Tongue (tissue), 2 donors: ENCODE results near the gene RAB9B. TPM values are rescaled to one million over a fixed set of nuclear protein-coding genes. Genes with fewer than 3 reads are reported as not detected.

Source experiments
- DNase-seq: peaks from one replicate; pipeline ENCODE4 v3.0.0-alpha.2; 2015
- total RNA-seq: library from RNA; depleted of rRNA; stranded (reverse); fragments of >200 nt; gene quantifications from one replicate; pipeline ENCODE4 v1.2.3, GENCODE V29; 2014

The RAB9B gene
- total RNA-seq, 1 donor from 2014 or later = 36.2 TPM

DNA sequence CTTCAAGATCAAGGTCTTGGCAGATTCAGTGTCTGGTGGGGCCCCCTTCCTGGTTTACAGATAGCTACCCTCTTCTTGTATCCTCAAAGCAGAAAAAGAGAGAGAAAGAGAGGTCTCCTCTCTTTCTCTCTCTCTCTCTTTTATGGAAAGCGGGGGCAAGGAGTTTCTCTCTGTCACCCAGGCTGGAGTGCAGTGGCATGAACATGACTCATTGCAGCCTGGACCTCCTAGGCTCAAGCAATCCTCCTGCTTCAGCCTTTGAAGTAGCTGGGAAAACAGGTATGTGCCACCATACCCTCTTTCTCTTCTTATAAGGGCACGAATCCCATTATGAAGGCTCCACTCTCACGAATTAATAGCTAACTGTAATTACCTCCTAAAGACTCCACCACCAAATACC is 20.2 kb downstream of the RAB9B start:
- DNase-seq = no peak

DNA sequence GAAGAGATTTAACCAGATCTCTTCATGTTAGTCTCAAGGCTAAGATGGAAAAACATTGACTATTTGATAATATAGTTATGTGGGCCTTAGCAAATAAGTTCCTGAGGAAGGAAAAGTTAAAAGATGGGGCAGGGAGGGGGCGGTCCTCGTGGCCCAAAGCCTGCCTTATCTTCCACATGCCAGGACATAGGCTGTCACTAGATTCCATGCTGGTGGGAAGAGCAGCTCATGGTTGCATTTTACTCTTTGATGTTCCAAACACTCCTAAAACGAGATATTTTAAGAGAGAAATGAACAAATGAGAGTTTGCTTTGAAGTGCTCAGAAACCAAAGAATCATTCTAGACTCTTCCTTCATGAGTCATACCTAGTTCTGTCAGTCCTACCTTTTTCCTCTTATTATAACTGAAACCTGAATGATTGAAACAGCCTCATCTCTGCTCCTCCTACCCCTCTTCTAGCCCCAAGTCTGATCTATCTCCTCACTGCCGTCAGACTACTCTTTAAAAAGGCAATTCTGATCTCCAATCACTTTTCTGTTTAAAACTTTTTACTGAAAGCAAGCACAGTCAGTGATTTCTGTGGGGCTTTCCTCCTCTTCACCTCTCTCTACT is 25.1 kb downstream of the RAB9B start:
- no peak for DNase-seq

DNA sequence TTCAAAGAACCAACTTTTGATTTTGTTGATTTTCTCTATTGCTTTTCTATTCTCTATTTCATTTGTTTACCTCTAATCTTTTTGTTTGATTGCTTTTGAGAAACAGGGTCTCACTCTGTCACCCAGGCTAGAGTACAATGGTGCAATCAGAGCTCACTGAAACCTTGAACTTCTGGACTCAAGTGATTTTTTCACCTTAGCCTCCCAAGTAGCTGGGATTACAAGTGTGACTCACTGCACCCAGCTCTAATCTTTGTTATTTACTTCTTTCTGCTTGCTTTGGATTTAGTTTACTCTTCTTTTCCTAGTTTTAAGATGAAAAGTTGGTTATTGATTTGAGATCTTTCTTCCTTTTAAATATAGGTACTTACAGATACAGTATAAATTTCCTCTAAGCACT is 26.2 kb downstream of the RAB9B start:
- DNase-seq = no peak

DNA sequence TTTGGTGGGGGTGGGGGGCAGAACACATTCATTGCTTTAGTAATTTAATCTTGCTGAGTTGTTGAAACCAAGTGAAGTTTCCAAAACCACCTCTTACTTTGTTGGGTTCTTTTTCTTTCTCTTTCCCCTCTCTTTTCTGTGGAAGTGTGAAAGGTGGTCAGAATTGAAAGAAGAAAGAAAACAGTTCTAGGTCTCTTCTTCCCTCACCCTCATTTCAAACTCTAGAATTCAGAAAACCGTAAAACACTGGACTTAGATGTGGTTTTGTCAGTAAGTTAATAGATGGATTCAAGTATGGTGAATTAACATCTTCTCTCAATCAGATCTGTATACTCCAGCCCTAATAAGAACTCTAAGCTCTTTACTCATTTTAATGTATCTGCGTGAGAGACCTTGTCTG is 31.7 kb downstream of the RAB9B start:
- no peak for DNase-seq

DNA sequence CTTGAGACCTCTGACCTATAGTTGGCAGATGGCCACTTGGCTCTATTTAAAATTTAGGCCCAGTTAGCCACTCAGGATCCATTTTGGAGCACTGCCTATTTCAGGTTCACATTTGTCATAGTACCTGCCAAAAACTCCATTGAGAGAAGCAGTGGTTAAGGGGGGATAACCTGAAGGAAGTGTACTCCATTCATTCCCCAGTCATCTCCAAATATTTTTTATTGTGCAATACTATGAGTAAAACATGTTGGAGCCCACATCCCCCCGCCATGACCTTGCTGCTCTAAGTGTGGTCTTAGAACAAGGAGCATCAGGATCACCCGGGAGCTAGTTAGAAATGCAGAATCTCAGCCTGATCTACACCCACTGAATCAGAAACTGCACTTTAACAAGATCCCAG is 34.4 kb downstream of the RAB9B start:
- no peak for DNase-seq

DNA sequence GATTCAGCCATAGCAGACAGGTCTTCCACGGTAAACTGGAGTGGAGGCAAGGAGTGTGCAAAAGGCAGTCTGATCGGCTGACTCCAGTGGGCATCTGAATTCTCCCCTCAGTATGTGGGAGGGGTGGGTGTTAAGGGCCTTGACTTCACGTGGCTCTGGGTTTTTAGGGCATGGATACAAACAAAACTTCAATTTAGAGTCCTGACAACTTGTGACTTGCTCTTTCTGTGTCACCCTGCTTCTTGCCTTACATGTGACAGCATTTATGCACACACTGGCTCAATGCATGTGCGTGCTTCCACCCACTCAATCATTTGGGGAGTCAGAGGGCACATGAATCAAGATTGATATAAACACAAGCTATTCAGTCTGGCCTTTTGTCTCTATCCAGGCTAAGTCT is 37.9 kb downstream of the RAB9B start:
- no peak for DNase-seq

DNA sequence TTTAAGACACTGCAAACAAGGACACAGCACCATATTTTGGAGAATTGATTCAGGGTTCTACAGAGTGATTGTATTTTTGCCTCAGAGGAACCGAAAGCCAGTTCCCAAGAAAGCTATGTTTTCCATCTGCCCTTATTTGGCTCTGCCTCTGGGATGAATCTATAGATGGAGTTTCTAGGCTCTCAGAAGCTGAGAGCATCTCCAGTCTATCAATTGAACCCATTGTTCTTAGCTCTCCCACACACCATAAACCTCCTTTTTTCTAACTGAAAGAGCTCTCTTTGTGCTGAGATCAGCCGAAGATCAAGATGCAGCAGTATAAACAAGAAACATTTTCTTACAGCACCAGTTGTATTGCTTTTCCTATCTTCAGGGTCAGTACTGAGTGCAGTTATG is 38.5 kb downstream of the RAB9B start:
- no peak for DNase-seq

DNA sequence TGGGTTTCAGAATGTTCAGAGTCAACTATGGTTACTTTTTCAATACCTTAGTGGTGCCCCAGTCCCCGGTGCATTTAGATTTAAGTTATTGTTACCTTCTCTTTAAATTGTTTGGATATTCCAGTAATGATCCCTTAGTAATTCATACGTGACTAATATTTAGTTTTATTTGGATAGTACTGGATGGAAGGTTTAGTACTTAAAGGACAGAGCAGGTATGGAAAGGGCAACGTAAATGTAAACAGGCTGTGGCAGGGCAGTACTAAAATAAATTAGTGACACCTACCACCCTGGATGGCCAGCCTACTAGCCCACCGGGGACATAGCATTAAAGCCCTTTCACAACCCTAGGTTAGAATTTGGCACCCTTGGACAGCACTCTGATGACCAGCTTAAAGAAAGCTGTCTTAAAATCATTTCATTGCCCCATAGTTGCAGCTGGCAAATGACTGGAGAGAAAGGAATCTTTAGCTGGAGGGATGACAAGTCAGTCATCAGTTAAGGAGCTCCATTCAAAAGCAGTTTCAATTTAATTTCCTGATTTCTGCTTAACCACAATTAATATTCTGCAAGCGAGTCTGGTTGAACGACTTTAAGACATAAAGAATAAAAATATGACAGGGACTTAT is 39.0 kb downstream of the RAB9B start:
- no peak for DNase-seq

DNA sequence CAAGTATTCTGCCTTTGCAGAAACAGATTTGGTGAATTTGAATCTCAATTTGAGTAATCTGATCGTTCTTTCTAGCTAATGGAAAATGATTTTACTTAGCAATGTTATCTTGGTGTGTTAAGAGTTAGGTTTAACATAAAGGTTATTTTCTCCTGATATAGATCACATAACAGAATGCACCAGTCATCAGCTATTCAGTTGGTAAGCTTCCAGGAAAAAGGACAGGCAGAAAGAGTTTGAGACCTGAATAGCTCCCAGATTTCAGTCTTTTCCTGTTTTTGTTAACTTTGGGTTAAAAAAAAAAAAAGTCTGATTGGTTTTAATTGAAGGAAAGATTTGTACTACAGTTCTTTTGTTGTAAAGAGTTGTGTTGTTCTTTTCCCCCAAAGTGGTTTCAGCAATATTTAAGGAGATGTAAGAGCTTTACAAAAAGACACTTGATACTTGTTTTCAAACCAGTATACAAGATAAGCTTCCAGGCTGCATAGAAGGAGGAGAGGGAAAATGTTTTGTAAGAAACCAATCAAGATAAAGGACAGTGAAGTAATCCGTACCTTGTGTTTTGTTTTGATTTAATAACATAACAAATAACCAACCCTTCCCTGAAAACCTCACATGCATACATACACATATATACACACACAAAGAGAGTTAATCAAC is 40.1 kb downstream of the RAB9B start:
- DNase-seq = no peak

DNA sequence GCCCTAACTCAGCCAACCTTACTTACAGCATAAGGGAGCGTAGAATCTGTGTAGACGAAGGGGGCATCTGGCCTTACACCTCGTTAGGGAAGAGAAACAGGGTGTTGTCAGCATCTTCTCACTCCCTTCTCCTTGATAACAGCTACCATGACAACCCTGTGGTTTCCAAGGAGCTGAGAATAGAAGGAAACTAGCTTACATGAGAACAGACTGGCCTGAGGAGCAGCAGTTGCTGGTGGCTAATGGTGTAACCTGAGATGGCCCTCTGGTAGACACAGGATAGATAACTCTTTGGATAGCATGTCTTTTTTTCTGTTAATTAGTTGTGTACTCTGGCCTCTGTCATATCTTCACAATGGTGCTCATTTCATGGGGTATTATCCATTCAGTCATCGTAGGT is 40.8 kb downstream of the RAB9B start:
- DNase-seq = no peak

DNA sequence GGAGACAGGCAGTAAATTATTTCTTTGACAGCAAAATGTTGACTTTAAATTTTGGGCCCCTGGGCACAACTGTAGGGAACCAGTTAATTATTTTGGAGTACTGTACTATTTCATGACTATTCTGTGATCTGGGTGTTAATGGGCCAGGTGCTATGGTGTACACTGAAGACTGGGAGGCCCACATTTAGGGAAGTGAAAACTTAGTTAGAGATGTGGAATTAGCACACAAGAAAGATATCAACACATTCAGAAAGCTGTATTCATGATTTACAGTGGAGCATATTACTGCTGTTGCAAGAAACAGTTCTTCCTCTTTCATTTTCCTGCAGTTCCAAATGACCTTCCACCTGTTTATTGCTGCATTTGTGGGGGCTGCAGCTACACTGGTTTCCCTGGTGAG is 43.1 kb downstream of the RAB9B start:
- no peak for DNase-seq

DNA sequence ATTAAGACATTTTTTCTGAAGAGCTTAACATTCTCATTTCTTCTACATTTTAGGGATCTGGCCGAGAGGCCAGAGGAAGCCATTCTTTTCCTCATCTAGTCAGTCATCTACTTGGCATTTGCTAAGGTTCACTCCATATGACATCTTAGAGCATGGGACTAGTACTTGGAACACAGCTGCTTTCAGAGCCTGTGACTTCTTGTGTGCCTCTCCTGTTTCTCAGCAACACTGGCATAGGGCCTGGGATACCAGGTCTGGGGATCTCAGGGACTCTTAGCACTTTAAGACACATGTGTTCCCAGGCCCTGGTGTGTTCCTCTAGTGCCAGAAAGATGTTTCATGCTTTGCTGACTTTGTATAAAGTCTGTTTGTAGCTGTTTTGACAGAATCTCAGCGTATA is 48.1 kb downstream of the RAB9B start:
- DNase-seq = peak; percentile 88

DNA sequence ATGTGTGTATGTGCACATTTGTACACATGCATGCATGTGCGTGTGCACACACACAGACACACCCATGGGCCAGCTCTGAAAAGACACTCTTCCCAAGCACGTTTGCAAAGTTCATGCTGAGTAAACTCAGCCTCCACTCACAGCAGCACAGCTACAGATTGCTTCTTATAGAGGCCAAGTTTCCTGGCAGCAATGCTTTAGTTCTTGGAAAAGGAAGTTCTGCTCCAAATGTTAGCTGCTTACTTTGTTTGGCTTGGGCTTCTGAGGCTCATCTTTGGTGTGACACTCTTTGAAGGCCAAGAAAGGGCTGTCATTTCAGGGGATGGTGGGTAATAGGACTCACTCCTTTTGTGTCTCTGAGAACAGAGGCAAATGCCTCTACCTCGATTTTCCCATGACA is 48.9 kb downstream of the RAB9B start:
- DNase-seq = peak; percentile 78

DNA sequence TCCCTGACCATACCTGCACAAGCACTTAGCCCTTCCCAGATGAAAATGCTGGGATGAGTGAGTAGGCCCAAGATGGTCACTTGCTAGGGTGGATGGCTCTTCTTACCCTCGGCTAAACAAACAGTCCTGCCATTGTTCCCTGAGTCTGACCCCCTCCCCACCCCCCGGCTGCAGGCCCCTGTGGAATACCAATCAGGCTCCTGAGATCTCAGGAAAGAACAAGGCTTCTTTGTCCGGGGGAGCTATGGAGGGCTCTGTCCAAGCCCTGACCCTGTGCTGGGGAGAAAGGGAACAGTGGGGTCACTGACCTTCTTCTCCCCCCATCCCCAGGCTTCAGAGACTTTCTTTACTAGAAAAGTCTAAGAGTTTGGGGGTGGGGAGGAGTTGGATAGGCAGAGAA is 49.4 kb downstream of the RAB9B start:
- DNase-seq = no peak

DNA sequence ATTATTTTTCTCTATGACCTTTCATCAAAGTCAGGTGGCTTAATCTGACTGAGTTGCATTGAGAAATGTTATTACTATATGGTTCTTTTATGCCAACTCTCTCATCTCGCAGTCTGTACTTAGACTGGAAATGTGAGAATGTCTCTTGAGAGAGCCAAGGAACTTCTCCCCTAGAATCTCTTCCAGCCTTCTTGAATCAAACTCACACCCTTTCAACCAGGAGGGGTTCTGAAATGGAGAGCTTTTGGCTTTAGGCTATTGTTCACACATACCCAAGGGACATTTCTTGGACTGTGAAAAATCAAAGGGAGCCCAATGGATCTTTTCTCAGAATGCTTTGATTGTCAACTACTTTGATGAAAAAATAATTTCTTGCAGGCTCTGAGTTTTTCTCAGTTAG is 50.4 kb downstream of the RAB9B start:
- DNase-seq = no peak

DNA sequence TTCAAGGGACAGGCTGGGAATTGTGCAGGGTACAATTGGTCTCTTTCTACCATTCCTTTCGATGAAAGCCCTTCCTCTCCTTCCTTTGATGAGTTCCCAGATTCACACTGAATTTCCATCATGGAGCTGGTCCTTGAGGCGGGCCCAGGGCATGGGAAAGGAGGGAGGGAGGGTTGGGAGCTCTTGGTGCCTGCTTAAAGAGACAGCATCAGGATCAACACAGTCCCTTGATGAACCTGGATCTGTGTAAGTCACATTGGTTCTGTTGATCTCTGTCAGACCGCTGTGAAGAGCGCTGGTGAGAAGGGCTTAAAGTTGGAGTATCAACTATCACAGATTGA is 51.0 kb downstream of the RAB9B start:
- no peak for DNase-seq

DNA sequence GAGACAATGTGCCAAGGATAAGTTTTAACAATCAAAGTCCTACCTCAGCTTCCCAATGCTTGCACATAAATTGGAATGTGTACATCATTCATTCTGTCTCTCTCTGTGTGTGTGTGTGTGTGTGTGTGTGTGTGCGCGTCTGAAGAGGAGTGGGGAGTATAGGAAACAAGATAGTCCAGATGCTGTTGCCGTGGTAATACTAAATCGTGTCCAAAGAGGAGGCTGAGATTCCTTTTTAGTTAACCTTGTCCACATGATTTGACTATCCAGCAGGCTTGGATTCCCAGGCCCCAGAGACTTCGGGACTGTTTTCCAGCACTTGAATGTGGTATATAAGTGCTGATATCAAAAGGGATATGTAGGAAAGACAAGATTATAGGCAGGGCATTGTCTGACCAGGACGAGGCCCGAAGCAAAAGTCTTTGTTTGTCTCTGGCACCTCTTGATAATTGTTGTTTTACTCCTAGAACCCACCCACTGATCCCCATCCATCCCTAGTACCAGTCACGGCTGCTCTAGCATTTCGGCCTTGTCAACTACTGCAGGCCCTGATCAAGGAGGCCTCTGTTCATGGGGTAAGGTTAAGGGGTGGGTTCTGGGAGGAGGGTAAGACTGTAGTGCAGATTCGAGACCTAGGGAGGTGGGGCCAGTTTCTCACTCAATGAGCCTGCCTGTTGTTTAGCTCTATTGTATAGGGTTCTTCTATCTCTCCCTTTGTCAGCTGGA is 51.6 kb downstream of the RAB9B start:
- DNase-seq = no peak

DNA sequence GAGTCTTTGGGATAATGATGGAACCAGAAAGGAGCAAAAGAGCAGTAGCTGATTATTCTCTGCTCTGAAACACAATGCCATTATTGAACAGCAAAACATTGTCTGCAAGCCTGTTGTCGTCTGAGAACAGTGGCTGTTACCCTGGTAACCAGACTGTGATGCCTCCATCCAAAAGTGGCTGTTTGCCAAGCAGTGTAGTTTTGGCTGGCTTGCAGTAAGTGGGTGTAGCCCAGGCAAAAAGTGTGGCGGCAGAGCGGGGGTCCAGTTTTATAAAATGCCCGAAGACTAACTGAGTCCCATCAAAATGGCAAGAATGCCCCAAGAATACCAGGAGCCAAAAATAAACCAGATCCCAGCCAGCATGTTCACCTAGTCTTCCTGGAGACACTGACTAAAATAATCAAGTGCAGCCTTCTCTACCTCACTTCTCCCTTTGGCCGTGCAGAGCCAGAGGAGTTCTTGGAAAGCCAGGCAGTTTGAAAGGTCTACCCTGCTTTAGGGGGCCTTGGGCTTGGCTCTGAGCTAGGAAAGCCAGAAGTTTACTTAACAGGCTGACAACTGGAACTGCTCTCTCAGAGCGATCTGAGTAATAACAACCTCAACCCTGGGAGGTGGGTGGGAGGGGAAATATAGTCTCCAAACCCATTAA is 52.8 kb downstream of the RAB9B start:
- peak; percentile 81 for DNase-seq

DNA sequence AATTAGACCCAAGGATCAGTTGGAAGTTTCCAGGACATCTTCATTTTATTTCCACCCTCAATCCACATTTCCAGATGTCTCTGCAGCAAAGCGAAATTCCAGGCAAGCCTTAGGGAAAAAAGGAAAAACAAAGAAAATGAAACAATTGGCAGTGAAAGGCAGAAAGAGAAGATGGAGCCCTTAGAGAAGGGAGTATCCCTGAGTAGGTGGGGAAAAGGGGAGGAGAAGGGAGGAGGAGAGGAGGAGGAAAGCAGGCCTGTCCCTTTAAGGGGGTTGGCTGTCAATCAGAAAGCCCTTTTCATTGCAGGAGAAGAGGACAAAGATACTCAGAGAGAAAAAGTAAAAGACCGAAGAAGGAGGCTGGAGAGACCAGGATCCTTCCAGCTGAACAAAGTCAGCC is 55.5 kb downstream of the RAB9B start, which contains the start of gene PLP1:
PLP1 (plus strand) TSS at position 295 of the 400 bp plus-strand sequence. CDS start 156 bp downstream, outside the sequence.
- DNase-seq = peak; percentile 67

DNA sequence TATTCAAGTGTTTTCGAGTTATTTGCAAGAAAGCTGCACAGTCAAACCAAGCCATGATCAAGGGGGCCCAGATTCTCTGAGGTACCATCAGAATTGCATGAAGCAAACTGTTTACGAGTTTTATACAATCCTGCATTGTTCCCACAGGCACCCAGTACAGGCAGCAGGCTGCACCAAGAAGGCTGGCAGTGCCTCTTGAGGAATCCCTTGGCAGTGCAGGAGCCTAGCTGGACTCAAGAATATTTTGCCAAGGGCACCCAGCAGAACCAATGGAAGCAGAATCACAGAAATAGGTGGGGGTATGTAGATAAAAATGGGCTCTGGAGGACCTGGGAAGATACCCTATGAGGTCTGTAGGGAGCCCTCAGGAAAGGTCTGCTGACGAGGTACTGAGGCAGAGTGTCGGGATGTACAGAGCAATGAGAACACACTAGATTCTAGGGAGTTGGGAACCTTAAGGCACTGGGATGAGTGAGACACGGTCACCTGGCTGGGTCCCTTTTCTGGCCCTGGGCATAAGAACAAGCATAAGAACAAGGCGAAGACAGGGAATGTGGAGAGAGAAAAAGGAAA is 57.9 kb downstream of the RAB9B start:
- no peak for DNase-seq

DNA sequence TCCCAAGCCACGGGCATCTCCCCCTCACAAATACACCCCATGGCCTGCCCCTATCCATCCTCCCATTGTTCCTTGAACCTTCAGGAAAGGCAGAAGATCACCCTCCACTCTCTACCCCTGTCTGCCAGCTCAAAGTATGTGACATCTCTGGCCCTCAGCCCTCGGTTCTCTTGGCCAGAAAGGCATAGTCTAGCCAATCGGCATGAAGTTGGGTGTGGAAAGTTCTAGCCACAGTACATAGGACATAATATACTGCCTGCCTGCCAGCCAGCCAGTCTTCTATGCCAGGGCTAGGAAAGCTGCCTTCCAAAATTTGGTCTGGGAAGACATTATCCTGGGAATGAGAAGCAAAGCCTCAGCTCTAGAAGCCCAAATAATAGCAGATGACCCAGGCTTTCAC is 58.6 kb downstream of the RAB9B start:
- DNase-seq = no peak
